ENCODE measurements around the gene GUCA1C.

DNA sequence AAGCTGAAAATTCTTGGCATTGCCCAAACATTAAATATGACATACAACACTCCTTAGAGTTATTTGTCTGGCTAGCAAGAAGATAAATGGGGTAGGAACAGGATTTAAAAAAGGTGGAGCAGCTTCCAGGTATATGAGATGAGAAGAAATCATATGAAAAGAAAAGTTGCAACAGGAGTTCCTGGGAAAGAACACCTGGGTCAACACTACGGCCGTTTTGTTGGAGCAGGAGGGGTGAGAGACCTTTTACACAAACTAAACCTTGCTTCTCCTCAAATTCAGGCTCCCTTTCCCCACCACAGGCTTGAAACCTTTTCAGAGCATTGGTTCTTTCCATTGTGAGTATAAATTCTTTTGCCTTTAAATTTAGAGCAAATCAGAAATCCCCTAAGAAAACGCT, 18.8 kb upstream of the GUCA1C start:
- TF ChIP-seq, protein P1, sequence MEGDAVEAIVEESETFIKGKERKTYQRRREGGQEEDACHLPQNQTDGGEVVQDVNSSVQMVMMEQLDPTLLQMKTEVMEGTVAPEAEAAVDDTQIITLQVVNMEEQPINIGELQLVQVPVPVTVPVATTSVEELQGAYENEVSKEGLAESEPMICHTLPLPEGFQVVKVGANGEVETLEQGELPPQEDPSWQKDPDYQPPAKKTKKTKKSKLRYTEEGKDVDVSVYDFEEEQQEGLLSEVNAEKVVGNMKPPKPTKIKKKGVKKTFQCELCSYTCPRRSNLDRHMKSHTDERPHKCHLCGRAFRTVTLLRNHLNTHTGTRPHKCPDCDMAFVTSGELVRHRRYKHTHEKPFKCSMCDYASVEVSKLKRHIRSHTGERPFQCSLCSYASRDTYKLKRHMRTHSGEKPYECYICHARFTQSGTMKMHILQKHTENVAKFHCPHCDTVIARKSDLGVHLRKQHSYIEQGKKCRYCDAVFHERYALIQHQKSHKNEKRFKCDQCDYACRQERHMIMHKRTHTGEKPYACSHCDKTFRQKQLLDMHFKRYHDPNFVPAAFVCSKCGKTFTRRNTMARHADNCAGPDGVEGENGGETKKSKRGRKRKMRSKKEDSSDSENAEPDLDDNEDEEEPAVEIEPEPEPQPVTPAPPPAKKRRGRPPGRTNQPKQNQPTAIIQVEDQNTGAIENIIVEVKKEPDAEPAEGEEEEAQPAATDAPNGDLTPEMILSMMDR (IDR thresholded peaks at IDR 0.05): no peak
- no peak for TF ChIP-seq POLR2A (IDR thresholded peaks at IDR 0.05)

Measured in prostate gland (tissue), 2 donors.